DMS 273 (cell line): Measurements from ENCODE around the gene DNAH17.

Experiments used
- DNase-seq: peaks from one replicate; lab custom pipeline; 2025; ENCODE audit not compliant: unreplicated experiment; lab: John Stamatoyannopoulos, UW

The DNAH17 gene

GRCh38 chr17:78434455-78435329 is 142.5 kb downstream of the DNAH17 start:
- DNase-seq, result no peak

- DNase-seq, result no peak
Measured at GRCh38 chr17:78433780-78434335, 143.3 kb downstream of the DNAH17 start.

- no peak for DNase-seq
Measured at GRCh38 chr17:78433013-78433727, 144.0 kb downstream of the DNAH17 start.

GRCh38 chr17:78432226-78433012 is 144.8 kb downstream of the DNAH17 start:
- peak; percentile 31 for DNase-seq

- DNase-seq, result no peak
Measured at GRCh38 chr17:78431692-78431958, 145.6 kb downstream of the DNAH17 start.

GRCh38 chr17:78430892-78431691 is 146.1 kb downstream of the DNAH17 start:
- no peak for DNase-seq

- DNase-seq, result no peak
Measured at GRCh38 chr17:78429618-78429995, 147.6 kb downstream of the DNAH17 start.

GRCh38 chr17:78428836-78429617 is 148.2 kb downstream of the DNAH17 start:
- no peak for DNase-seq

- no peak for DNase-seq
Measured at GRCh38 chr17:78428025-78428575, 149.1 kb downstream of the DNAH17 start.

GRCh38 chr17:78427140-78427539 is 150.1 kb downstream of the DNAH17 start:
- no peak for DNase-seq

GRCh38 chr17:78426293-78426879 is 150.8 kb downstream of the DNAH17 start:
- no peak for DNase-seq

- no peak for DNase-seq
Measured at GRCh38 chr17:78425429-78425828, 151.8 kb downstream of the DNAH17 start.

GRCh38 chr17:78423961-78424675 is 153.1 kb downstream of the DNAH17 start:
- no peak for DNase-seq

- no peak for DNase-seq
Measured at GRCh38 chr17:78422872-78423588, 154.2 kb downstream of the DNAH17 start.

GRCh38 chr17:78422267-78422605 is 155.0 kb downstream of the DNAH17 start:
- no peak for DNase-seq

GRCh38 chr17:78421534-78422266 is 155.5 kb downstream of the DNAH17 start:
- peak; percentile 81 for DNase-seq

- no peak for DNase-seq
Measured at GRCh38 chr17:78421084-78421533, 156.1 kb downstream of the DNAH17 start.
